Measurements from ENCODE around the gene KLHL14.
"Not testable (repeated sequence)": the region's sequence is repeated elsewhere in the genome, so short reads cannot be mapped to it uniquely, and the experiment has no call there.

Gene KLHL14

DNA sequence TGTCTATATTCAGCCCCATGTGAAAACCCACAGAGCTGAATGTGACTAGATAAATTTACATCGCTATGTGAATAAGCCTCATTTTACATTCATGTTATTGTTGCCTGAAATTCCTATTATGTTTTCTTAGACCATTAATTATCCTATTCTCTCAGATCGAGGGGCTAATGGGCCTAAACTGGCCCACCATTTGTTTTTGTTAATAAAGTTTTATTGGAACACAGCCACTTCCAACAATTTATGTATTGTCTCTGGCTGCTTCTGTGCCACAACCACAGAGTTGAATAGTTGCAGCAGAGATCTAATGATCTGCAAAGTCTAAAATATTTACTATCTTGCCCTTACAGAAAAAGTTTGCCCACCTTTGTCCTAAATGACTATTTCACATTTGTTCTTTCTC lies 61.0 kb downstream of the KLHL14 start:
- no peak for DNase-seq

DNA sequence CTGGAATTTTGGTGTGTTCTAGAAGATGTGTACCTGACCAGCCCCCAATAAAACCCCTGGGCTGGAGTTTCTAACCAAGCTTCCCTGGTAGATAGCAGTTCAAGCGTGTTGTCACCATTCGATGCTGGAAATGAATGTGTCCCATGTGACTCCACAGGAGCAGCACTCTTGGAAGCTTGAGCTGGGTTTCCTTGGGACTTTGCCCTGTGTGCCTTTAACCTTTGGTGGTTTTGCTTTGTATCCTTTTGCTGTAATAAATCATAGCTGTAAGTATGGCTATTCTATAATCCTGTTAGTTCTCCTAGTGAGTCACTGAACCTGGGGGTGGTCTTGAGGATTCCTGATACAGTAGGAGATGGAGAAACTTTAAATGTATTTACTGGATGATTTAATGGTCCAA lies 65.2 kb downstream of the KLHL14 start:
- DNase-seq: no peak

DNA sequence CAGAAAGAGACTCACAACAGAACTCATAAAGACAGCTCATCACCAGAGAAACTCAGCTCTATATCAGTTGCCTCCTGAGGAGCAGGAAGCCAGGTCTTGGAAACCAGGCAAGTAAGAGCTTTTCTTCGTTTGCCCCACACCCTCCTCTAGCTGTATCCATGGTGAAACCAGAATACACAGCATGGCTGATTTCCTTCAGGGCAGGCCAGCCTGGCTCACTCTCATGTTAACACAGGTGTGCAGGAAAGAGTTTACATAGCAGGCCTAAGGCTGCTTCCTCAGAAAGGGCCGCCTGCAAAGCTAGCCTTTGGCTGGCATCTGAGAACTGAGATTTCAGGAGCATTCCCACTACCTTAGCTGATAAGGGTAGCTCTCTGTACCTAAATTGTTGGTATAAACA lies 65.7 kb downstream of the KLHL14 start:
- DNase-seq: no peak

DNA sequence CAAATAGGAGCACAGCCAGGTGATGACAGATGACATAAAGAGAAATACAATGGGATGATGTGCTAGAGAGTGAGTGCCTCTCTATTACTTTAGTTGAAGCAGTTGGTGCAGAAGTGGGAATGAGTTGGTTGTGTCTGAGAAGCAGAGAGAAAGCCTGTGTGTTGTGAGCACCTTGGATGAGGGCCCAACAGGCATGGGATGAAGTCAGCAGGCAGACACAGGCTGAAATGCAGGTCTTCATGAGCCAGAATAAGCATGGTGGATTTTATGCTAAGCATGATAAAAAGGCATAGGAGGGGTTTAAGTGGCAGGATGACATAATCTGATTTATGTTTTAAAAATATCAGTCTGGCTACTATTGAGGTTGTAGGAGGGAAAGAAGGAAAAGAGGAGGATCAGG lies 71.5 kb downstream of the KLHL14 start:
- DNase-seq: no peak

DNA sequence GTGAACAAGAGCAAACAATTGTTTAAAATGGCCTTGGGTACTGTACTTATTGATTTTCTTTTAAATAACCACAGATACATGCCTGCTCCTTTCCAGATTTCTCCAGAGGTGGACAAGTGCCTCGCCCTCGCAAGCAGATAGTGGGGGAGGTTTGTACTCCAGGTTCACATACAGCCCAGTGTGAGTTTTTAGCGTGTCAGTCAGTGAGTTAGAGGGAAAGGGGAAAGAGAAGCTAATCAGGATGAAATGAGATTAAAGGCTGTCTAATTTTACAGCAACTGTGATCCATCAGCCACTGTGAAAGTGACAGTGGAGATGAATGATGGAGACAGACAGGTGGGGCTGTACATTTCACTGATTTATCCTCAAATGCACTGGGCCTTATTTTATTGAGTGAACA lies 74.7 kb downstream of the KLHL14 start:
- DNase-seq: no peak

- no peak for DNase-seq
These were observed 76.4 kb downstream of the KLHL14 start for GRCh38 chr18:32696376-32696775.

DNA sequence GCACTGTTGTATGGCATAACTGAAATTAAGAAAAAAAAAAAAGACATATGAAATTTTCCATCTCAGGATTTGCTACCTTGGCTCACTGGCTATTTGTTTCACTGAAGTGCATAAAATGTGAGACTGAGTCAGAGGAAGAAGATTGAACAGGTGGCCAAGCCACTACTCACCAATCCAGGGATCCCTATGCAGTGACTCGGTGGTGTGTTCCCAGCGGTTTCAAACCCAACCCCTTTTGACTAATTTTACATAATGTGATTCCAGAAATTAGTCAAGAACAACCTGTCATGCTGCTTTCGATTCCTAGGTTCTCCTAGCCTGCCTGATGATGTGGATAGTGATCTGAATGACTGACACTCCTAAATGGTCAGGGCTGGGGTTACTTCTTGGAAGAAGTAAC lies 77.3 kb downstream of the KLHL14 start:
- no peak for DNase-seq

DNA sequence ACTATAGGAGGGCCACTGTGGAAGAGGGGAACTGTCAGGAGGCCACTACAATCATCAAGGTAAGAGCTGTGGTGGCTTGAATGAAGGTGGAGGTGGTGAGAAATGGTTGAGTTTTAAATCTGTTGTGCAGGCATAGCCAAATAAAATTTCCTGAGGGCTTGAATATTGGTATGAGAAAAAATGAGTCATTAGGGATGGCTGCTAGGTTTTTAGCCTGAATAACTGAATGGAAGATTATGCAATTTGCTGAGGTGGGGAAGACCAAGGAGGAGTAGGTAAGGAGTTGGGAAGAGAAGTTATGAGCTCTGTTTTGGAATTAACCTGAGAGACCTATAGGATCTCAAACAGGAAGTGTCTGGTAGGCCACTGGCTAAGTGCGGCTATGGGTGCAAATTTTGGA lies 84.0 kb downstream of the KLHL14 start:
- no peak for DNase-seq

- no peak for DNase-seq
These were observed 87.9 kb downstream of the KLHL14 start for GRCh38 chr18:32684940-32685339.

- DNase-seq: no peak
These were observed 88.7 kb downstream of the KLHL14 start for GRCh38 chr18:32684096-32684495.

- DNase-seq: no peak
These were observed 89.8 kb downstream of the KLHL14 start for GRCh38 chr18:32683044-32683443.

- no peak for DNase-seq
These were observed 95.2 kb downstream of the KLHL14 start for GRCh38 chr18:32677578-32677977.

GRCh38 chr18:32674491-32674890 lies 98.3 kb downstream of the KLHL14 start:
- DNase-seq: no peak

DNA sequence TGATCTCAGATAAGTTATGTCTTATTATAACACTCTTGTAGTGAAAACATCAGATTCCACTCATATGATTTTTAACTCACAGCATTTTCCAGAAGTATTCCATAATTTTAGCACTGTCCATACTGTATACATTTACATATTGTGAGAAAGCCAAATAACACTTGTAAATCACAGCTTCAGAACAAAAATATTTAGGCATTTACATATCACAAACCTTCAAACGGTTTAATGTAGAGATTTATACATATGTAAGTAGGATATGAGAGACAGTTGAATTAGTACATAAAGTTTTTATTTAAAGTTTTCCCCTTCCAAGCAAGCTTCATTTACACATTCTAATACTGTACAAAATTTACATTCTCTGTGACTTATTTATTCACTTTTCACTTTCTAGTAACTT lies 100.4 kb downstream of the KLHL14 start:
- no peak for DNase-seq

DNA sequence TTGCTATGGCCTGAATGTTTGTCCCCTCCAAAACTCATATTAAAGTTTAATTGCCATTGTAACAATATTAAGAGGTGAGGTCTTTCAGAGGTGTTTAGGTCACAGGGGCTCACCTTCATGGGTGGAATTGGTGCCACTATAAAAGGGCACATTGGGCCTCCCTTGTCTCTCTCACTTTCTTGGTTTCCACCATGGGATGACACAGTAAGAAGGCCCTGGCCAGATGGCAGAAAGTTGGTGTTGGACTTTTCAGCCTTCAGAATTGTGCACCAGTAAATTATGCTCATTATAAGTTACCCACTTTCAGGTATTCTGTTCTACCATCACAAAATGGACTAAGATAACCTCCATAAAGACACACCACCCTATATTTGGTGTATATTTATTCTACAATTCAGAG lies 102.1 kb downstream of the KLHL14 start:
- no peak for DNase-seq

- DNase-seq: no peak
These were observed 103.2 kb downstream of the KLHL14 start for GRCh38 chr18:32669549-32670165.

DNA sequence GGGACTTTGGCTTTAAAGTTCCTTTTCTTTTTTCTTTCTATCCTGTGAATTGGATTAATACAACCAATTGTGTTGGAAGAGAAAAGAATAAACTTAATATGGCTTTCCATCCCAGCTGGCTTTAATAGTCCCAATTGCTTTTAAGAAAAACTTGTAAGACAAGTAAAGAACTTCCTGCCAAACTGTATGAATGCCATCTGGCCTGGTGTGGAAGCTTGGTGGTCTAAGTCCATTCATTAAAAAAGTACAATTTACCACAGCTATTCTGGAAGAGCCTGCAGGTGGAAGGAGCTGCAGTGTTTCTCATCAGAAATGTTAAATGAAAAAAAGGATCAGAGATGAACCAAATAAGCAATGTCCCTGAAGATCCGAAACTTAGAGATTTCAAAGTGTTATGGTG lies 103.9 kb downstream of the KLHL14 start:
- no peak for DNase-seq

- DNase-seq: no peak
These were observed 111.1 kb downstream of the KLHL14 start for GRCh38 chr18:32661486-32662299.

GRCh38 chr18:32654507-32654906 lies 118.3 kb downstream of the KLHL14 start:
- DNase-seq: not testable (repeated sequence)

DNA sequence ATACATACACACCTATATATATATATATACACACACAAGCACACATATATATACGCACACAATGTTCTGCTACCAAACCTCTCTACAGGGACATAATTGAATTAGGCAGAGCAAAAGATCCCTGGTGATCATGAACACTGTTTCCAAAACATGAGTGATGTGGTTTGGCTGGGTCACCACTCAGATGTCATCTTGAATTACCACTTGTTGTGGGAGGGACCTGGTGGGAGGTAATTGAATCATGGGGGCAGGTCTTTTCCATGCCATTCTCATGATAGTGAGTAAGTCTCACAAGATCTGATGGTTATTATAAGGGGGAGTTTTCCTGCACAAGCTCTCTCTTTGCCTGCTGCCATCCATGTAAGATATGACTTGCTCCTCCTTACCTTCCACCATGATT lies 135.2 kb downstream of the KLHL14 start:
- DNase-seq: not testable (repeated sequence)

- no peak for DNase-seq
These were observed 135.6 kb downstream of the KLHL14 start for GRCh38 chr18:32637226-32637625.

GRCh38 chr18:32634876-32635431 lies 137.9 kb downstream of the KLHL14 start:
- no peak for DNase-seq

DNA sequence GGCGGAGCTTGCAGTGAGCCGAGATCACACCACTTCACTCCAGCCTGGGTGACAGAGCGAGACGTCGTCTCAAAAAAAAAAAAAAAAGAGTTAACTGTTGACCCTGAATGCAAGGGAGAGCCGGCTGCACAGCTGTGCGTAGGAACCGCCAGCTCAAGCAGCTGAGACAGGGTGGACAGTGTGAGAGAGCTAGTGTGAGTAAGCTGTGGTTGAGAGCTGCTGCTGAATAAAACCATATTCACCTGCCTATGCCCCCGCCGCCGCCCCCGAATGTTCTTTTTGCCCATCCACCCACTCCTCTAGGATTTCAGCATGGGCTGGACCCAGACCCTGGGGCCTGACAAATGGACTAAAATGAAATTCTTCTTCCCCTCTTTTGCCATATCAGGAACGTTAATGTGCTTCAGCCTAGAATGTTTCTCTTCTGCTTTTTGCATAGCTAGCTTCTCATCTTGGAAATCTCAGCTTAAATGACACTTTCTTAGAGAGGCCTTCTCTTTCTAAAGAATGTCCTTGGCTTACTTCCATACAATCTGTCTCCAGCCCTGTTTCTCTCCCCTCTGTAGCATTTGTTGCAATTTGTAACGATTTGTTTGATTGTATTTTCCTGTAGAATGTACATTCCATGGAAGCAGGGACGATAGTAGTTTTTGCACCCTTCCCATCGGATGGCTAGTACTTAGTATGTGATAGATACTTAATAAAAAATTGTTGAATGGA lies 142.7 kb downstream of the KLHL14 start:
- no peak for DNase-seq

- no peak for DNase-seq
These were observed 143.5 kb downstream of the KLHL14 start for GRCh38 chr18:32629292-32629691.

All from HCEC 1CT (cell line).